Sigmoid colon (tissue), 7 donors: Measurements from ENCODE around the gene RARA. TPM values are rescaled to one million over a fixed set of nuclear protein-coding genes. Genes with fewer than 3 reads are reported as not detected.
"Not testable (repeated sequence)": the region's sequence is repeated elsewhere in the genome, so short reads cannot be mapped to it uniquely, and the experiment has no call there.

Source experiments
- DNase-seq: peaks from one replicate; pipeline ENCODE4 v3.0.0-alpha.2; 2019
- H3K27ac ChIP-seq, 4 donors: fragments of 200-600 bp; sonication (generic); one replicate each; pipeline ENCODE4 v1.5.1; 2016 to 2019; ENCODE audit warnings: mild to moderate bottlenecking in 1 of 4
- H3K27me3 ChIP-seq, 3 donors: fragments of 200-600 bp; sonication (generic); one replicate each; pipeline ENCODE4 v1.5.1; 2019; ENCODE audit warnings: mild to moderate bottlenecking in 1 of 3
- H3K36me3 ChIP-seq, 4 donors: fragments of 200-600 bp; sonication (generic); one replicate each; pipeline ENCODE4 v1.5.1; 2016 to 2019
- H3K4me1 ChIP-seq, 4 donors: fragments of 200-600 bp; sonication (generic); one replicate each; pipeline ENCODE4 v1.5.1; 2017 to 2019
- H3K4me3 ChIP-seq, 4 donors: fragments of 200-600 bp; sonication (generic); one replicate each; pipeline ENCODE4 v1.5.1; 2017 to 2019; ENCODE audit warnings: mild to moderate bottlenecking in 2 of 4, moderate library complexity in 1 of 4
- H3K9me3 ChIP-seq, 4 donors: fragments of 200-600 bp in 3 of 4; sonication (generic) in 3 of 4; one replicate each; pipeline versions ENCODE4 v1.5.1 to v1.6.1; 2013 to 2019
- EP300 ChIP-seq, 4 donors: sonication (generic); formaldehyde crosslinking; IDR thresholded peaks; one replicate each; pipeline ENCODE4 v1.6.1; 2017; ENCODE audit warnings: antibody characterized with exemption in 4 of 4
- POLR2A ChIP-seq, 2 donors: fragments of 450-650 bp; IDR thresholded peaks; one replicate each; pipeline ENCODE4 v1.6.1; 2016; ENCODE audit warnings: antibody characterized with exemption in 2 of 2, mild to moderate bottlenecking in 2 of 2, moderate library complexity in 2 of 2
- POLR2AphosphoS5 ChIP-seq, 4 donors: sonication (generic); formaldehyde crosslinking; IDR thresholded peaks; one replicate each; pipeline ENCODE4 v1.6.1; 2017; ENCODE audit warnings: antibody characterized with exemption in 4 of 4
- WGBS, 2 donors: extraction: QIAGEN DNeasy Blood & Tissue Kit; methylation state at CpG; one replicate each; pipeline ENCODE4 v1.1.7; 2013; 5-methylcytosine and 5-hydroxymethylcytosine counted together
- intact Hi-C: fragments of 100-400 bp; cut with DNase I; formaldehyde crosslinking; loops from one replicate; pipeline ENCODE4 v1.15.1; 2023
- polyA plus RNA-seq, 3 donors: library from polyadenylated mRNA; stranded (reverse); fragments of 200-250 nt; gene quantifications; one replicate each; pipeline ENCODE4 v1.2.3, GENCODE V29; 2013
- total RNA-seq, 4 donors: library from RNA; depleted of rRNA; stranded (reverse); fragments of >200 nt; gene quantifications; one replicate each; pipeline ENCODE4 v1.1.0, GENCODE V29; 2016
- TF ChIP-seq, protein P1 (sequence below), 4 experiments: fragments of 450-650 bp in 3 of 4; fragments of 200-600 bp in 1 of 4; IDR thresholded peaks; one replicate each; pipeline ENCODE4 v1.5.1; 2016 to 2019; ENCODE audit warnings: antibody characterized with exemption in 4 of 4, mild to moderate bottlenecking in 3 of 4, moderate library complexity in 2 of 4
- donor health status: healthy with polysubstance abuse.
- donor health status: Bipolar disorder and iron deficiency.
- donor health status: healthy.

The RARA gene
- total and polyA plus RNA-seq, 7 donors: 15.8 to 29.6 (median 26.4) TPM

GRCh38 chr17:40377832-40378231 is 68.9 kb downstream of the RARA start:
- no peak overlapping the region for H3K27ac ChIP-seq
- no peak for DNase-seq
- no peaks in the 10 kb centered on the region for H3K27me3 ChIP-seq
- no peaks in the 10 kb centered on the region for H3K36me3 ChIP-seq
- H3K4me1 ChIP-seq: no peaks in the 10 kb centered on the region
- TF ChIP-seq POLR2AphosphoS5 (IDR thresholded peaks at IDR 0.05) (no peak), POLR2A (IDR thresholded peaks at IDR 0.05) (no peak), EP300 (IDR thresholded peaks at IDR 0.05) (no peak)
- TF ChIP-seq, protein P1, sequence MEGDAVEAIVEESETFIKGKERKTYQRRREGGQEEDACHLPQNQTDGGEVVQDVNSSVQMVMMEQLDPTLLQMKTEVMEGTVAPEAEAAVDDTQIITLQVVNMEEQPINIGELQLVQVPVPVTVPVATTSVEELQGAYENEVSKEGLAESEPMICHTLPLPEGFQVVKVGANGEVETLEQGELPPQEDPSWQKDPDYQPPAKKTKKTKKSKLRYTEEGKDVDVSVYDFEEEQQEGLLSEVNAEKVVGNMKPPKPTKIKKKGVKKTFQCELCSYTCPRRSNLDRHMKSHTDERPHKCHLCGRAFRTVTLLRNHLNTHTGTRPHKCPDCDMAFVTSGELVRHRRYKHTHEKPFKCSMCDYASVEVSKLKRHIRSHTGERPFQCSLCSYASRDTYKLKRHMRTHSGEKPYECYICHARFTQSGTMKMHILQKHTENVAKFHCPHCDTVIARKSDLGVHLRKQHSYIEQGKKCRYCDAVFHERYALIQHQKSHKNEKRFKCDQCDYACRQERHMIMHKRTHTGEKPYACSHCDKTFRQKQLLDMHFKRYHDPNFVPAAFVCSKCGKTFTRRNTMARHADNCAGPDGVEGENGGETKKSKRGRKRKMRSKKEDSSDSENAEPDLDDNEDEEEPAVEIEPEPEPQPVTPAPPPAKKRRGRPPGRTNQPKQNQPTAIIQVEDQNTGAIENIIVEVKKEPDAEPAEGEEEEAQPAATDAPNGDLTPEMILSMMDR (IDR thresholded peaks at IDR 0.05): no peak
- no peak overlapping the region for H3K4me3 ChIP-seq
- 77 to 90% methylated on average over 13 of the region's 13 CpGs for WGBS, 2 donors
- intact Hi-C loops: no loop called here
- H3K9me3 ChIP-seq: no peaks in the 10 kb centered on the region

DNA sequence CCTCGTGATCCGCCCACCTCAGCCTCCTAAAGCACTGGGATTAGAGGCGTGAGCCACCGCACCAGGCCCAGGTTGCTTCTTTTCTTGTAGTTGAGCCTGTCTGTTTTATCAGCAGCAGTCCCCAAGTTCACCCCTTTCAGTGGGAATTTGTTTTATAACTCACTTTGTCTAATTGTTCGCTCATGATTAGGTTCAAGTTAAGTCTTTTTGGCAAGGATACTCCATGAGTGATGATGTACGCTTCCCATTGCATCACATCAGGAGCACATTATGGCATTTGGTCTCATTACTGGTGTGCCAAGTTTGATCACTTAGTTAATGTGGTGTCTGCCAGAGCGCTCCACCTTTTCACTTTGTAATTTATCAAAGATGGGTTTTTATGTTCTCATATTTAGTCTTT is 70.0 kb downstream of the RARA start:
- intact Hi-C loops: no loop called here
- 91 to 95% methylated on average over 7 of the region's 7 CpGs for WGBS, 2 donors
- TF ChIP-seq EP300 (IDR thresholded peaks at IDR 0.05) (no peak), POLR2A (IDR thresholded peaks at IDR 0.05) (no peak), POLR2AphosphoS5 (IDR thresholded peaks at IDR 0.05) (no peak)
- TF ChIP-seq, protein P1 (IDR thresholded peaks at IDR 0.05): no peak
- no peak for DNase-seq
- H3K4me1 ChIP-seq: no peaks in the 10 kb centered on the region
- no peak overlapping the region for H3K4me3 ChIP-seq
- H3K27me3 ChIP-seq: no peaks in the 10 kb centered on the region
- H3K36me3 ChIP-seq: no peaks in the 10 kb centered on the region
- no peaks in the 10 kb centered on the region for H3K9me3 ChIP-seq
- H3K27ac ChIP-seq: no peak overlapping the region

- no peaks in the 10 kb centered on the region for H3K4me1 ChIP-seq
- no peaks in the 10 kb centered on the region for H3K9me3 ChIP-seq
- H3K4me3 ChIP-seq: no peak overlapping the region
- DNase-seq: no peak
- TF ChIP-seq POLR2AphosphoS5 (IDR thresholded peaks at IDR 0.05): no peak
- TF ChIP-seq EP300 (IDR thresholded peaks at IDR 0.05): no peak
- TF ChIP-seq, protein P1 (IDR thresholded peaks at IDR 0.05): no peak
- no peak for TF ChIP-seq POLR2A (IDR thresholded peaks at IDR 0.05)
- WGBS, 2 donors: 92% methylated on average over 4 of the region's 4 CpGs
- no peak overlapping the region for H3K27ac ChIP-seq
- H3K36me3 ChIP-seq: no peaks in the 10 kb centered on the region
- H3K27me3 ChIP-seq: no peaks in the 10 kb centered on the region
- intact Hi-C loops: no loop called here
These were observed 73.3 kb downstream of the RARA start for GRCh38 chr17:40382251-40382650.

DNA sequence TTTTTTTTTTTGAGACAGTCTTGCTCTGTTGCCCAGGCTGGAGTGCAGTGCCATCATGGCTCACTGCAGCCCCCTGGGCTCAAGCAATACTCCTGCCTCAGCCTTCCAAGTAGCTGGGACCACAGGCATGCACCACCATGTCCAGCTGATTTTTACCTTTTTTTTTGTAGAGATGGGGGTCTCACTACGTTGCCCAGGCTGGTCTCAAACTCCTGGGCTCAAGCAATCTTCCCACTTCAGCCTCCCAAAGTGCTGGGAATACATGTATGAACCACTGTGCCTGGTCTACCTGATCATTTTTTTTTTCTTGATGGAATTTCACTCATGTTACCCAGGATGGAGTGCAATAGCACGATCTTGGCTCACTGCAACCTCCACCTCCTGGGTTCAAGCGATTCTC is 77.6 kb downstream of the RARA start:
- H3K27me3 ChIP-seq, H3K36me3 ChIP-seq, H3K4me1 ChIP-seq, H3K4me3 ChIP-seq, DNase-seq, H3K27ac ChIP-seq, intact Hi-C loops, H3K9me3 ChIP-seq: not testable (repeated sequence)
- WGBS, 2 donors: 94% methylated on average over 3 of the region's 3 CpGs

- Histone ChIP-seq H3K4me1 (no peaks in the 10 kb centered on the region), H3K36me3 (no peaks in the 10 kb centered on the region), H3K4me3 (no peak overlapping the region), H3K27ac (no peak overlapping the region), H3K9me3 (no peaks in the 10 kb centered on the region), H3K27me3 (no peaks in the 10 kb centered on the region)
- intact Hi-C loops: loop anchor here (1.0 to 5.0 kb wide), 3 partner anchors 37 to 161 kb away; partner anchors contain the start of gene GJD3
- DNase-seq: no peak
- TF ChIP-seq, protein P1 (IDR thresholded peaks at IDR 0.05): peak; percentile 44 to 60 (median 52)
- TF ChIP-seq POLR2AphosphoS5 (IDR thresholded peaks at IDR 0.05): no peak
- 48 to 67% methylated on average over 4 of the region's 4 CpGs for WGBS, 2 donors
These were observed 90.2 kb downstream of the RARA start for GRCh38 chr17:40399185-40399584.
